GM21576 (cell line): ENCODE results near the gene NECTIN4.
"Not testable (repeated sequence)": the region's sequence is repeated elsewhere in the genome, so short reads cannot be mapped to it uniquely, and the experiment has no call there.

Source experiments
- ATAC-seq: cut with Tn5 transposase; IDR thresholded peaks from one replicate; pipeline ENCODE4 v1.9.1; 2021; ENCODE audit warnings: mild to moderate bottlenecking, moderate library complexity; ENCODE audit not compliant: unreplicated experiment

NECTIN4 gene

GRCh38 chr1:161065681-161066080 lies 23.7 kb downstream of the NECTIN4 start:
- not testable (repeated sequence) for ATAC-seq

- ATAC-seq = not testable (repeated sequence)
Measured at GRCh38 chr1:161063936-161064335, 25.4 kb downstream of the NECTIN4 start.

GRCh38 chr1:161061419-161061818 lies 27.9 kb downstream of the NECTIN4 start:
- ATAC-seq = no peak

GRCh38 chr1:161059293-161059692 lies 30.1 kb downstream of the NECTIN4 start:
- ATAC-seq = no peak

GRCh38 chr1:161054805-161055204 lies 34.6 kb downstream of the NECTIN4 start:
- no peak for ATAC-seq

- no peak for ATAC-seq
Measured at GRCh38 chr1:161054232-161054631, 35.1 kb downstream of the NECTIN4 start.

- no peak for ATAC-seq
Measured at GRCh38 chr1:161052899-161053298, 36.5 kb downstream of the NECTIN4 start.

- ATAC-seq = no peak
Measured at GRCh38 chr1:161051219-161051618, 38.1 kb downstream of the NECTIN4 start.

- ATAC-seq = no peak
Measured at GRCh38 chr1:161048949-161049722, 40.2 kb downstream of the NECTIN4 start.

GRCh38 chr1:161047436-161048420 lies 41.6 kb downstream of the NECTIN4 start:
- no peak for ATAC-seq

GRCh38 chr1:161046605-161047228 lies 42.6 kb downstream of the NECTIN4 start:
- peak; percentile 38 for ATAC-seq

GRCh38 chr1:161045736-161046604 lies 43.4 kb downstream of the NECTIN4 start, which contains the start of gene USF1:
USF1 (minus strand) TSS chr1:161045977; CDS start chr1:161043275, 2,702 bp downstream.
- ATAC-seq = peak; percentile 54

- peak; percentile 38 for ATAC-seq
Measured at GRCh38 chr1:161044908-161045735, 44.2 kb downstream of the NECTIN4 start.

GRCh38 chr1:161044535-161044907 lies 44.8 kb downstream of the NECTIN4 start:
- no peak for ATAC-seq

- ATAC-seq = no peak
Measured at GRCh38 chr1:161039546-161039945, 49.8 kb downstream of the NECTIN4 start.

- ATAC-seq = no peak
Measured at GRCh38 chr1:161039154-161039545, 50.2 kb downstream of the NECTIN4 start.

- ATAC-seq = peak; percentile 77
Measured at GRCh38 chr1:161038523-161039153, 50.7 kb downstream of the NECTIN4 start, which contains the start of gene TSTD1. TSTD1 (minus strand) TSS chr1:161038964; CDS start chr1:161038889, 75 bp downstream.

- no peak for ATAC-seq
Measured at GRCh38 chr1:161037661-161038522, 51.5 kb downstream of the NECTIN4 start.
